Chondrocyte (in vitro differentiated cells): Measurements from ENCODE around the gene GABRR1. TPM values are rescaled to one million over a fixed set of nuclear protein-coding genes. Genes with fewer than 3 reads are reported as not detected.

Source experiments
- DNase-seq: peaks from one replicate; pipeline ENCODE4 v3.0.0; 2021; ENCODE audit warnings: mixed read lengths, low spot score
- H3K27ac Mint-ChIP-seq: one replicate; pipeline ENCODE4 v1.8.0; 2021; ENCODE audit warnings: mild to moderate bottlenecking, moderate library complexity, mixed read lengths; ENCODE audit not compliant: unreplicated experiment
- H3K27me3 Mint-ChIP-seq: 2 replicates; pipeline ENCODE4 v1.8.0; 2021; ENCODE audit warnings: low read depth, mixed read lengths
- H3K36me3 Mint-ChIP-seq: 2 replicates; pipeline ENCODE4 v1.8.0; 2021; ENCODE audit warnings: low read depth, mixed read lengths
- H3K4me1 Mint-ChIP-seq: 2 replicates; pipeline ENCODE4 v1.8.0; 2021; ENCODE audit warnings: low read depth, mild to moderate bottlenecking, mixed read lengths
- H3K4me3 Mint-ChIP-seq: one replicate; pipeline ENCODE4 v1.8.0; 2021; ENCODE audit warnings: mild to moderate bottlenecking, moderate library complexity, mixed read lengths; ENCODE audit not compliant: unreplicated experiment
- H3K9me3 Mint-ChIP-seq: 2 replicates; pipeline ENCODE4 v1.8.0; 2021; ENCODE audit warnings: low read depth, mixed read lengths
- CTCF ChIP-seq: fragments of 200-600 bp; sonication (generic); IDR thresholded peaks from 2 replicates; pipeline ENCODE4 v1.5.0; 2021; ENCODE audit warnings: antibody characterized with exemption, mild to moderate bottlenecking, moderate library complexity
- total RNA-seq: library from RNA; stranded (reverse); gene quantifications from 3 replicates; pipeline ENCODE4 v1.2.1, GENCODE V29; 2021

The GABRR1 gene
- total RNA-seq, 1 donor from 2014 or later = not detected

- Mint-ChIP-seq H3K4me1 (peaks cover 69% of the 10 kb centered on the region), H3K36me3 (no peaks in the 10 kb centered on the region), H3K9me3 (no peaks in the 10 kb centered on the region), H3K27me3 (no peaks in the 10 kb centered on the region), H3K4me3 (peak overlapping the region; percentile 1), H3K27ac (peak overlapping the region; percentile 74)
- TF ChIP-seq CTCF = no peak
- no peak for DNase-seq
Measured at GRCh38 chr6:89140347-89141156, 76.6 kb downstream of the GABRR1 start.

DNA sequence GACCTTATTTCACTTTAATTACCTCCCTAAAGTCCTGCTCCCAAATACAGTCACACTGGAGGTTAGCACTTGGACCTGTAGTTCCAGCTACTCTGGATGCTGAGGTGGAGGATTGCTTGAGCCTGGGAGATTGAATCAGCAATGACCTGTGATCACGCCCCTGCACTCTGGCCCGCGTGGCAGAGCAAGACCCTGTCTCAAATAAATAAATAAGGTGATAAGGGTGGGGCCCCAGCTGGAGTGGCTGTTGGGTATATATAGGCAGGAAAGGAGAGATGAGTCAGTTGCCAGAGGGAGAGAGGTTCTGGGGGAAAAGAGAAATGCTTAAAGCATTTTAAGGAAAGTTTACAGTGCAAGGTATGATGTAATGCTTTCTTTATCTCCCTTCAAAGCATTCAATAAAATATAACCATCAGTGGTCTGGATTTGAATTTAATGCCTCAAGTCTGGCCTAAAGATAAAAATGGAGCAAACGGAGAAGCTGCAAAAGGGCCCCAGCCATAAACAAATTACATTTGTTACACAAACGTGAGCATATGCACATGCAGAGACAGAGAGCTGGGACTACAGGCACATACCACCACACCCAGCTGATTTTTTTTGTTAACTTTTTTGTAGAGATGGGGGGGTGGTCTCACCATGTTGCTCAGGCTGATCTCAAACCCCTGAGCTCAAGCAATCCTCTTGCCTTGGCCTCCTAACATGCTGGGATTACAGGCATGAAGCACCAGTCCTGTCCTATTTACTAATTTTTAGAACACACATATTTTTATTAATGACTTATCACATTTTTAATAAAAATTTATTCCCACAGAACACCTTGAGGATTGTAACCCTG is 77.4 kb downstream of the GABRR1 start:
- no peak for DNase-seq
- Mint-ChIP-seq H3K27me3 (no peaks in the 10 kb centered on the region), H3K4me3 (no peak overlapping the region), H3K27ac (peak overlapping the region; percentile 68), H3K9me3 (no peaks in the 10 kb centered on the region), H3K4me1 (peaks cover 62% of the 10 kb centered on the region), H3K36me3 (no peaks in the 10 kb centered on the region)
- TF ChIP-seq CTCF = no peak

GRCh38 chr6:89138173-89138572 is 79.0 kb downstream of the GABRR1 start:
- Mint-ChIP-seq H3K4me3 (no peak overlapping the region), H3K36me3 (no peaks in the 10 kb centered on the region), H3K27ac (no peak overlapping the region), H3K4me1 (peaks cover 46% of the 10 kb centered on the region), H3K27me3 (no peaks in the 10 kb centered on the region), H3K9me3 (no peaks in the 10 kb centered on the region)
- DNase-seq = no peak
- no peak for TF ChIP-seq CTCF

DNA sequence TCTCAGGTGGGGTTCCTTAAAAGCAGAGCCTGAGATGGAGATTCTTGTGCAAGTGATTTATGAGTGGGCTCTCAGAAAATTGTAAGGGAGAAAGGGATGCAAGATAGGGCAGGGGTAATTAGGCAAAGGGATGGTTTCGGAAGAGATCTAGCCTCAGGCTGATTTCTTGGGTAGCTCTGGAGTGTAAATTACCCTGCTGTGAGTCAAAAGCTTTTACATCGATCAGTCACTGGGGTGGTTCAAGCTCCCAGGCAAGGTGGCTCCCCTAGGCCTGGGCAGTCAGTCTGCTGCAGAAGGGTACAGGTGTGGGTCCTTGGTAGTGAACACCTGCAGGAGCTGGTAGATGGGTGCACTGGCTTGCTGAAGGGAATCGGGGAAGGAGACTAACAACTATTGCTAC is 82.4 kb downstream of the GABRR1 start:
- no peak for TF ChIP-seq CTCF
- DNase-seq = no peak
- no peaks in the 10 kb centered on the region for H3K9me3 Mint-ChIP-seq
- H3K4me3 Mint-ChIP-seq = no peak overlapping the region
- H3K36me3 Mint-ChIP-seq = no peaks in the 10 kb centered on the region
- no peaks in the 10 kb centered on the region for H3K27me3 Mint-ChIP-seq
- H3K4me1 Mint-ChIP-seq = peaks cover 19% of the 10 kb centered on the region
- H3K27ac Mint-ChIP-seq = no peak overlapping the region

GRCh38 chr6:89133981-89134380 is 83.2 kb downstream of the GABRR1 start:
- Mint-ChIP-seq H3K4me3 (no peak overlapping the region), H3K4me1 (peaks cover 11% of the 10 kb centered on the region), H3K27ac (no peak overlapping the region), H3K9me3 (no peaks in the 10 kb centered on the region), H3K27me3 (no peaks in the 10 kb centered on the region), H3K36me3 (no peaks in the 10 kb centered on the region)
- TF ChIP-seq CTCF = no peak
- no peak for DNase-seq
